ENCODE data around the gene SUMO3. TPM values are rescaled to one million over a fixed set of nuclear protein-coding genes. Genes with fewer than 3 reads are reported as not detected.

SUMO3 gene
- total RNA-seq, 1 experiment from 2014 or later, result 81.7 TPM

DNA sequence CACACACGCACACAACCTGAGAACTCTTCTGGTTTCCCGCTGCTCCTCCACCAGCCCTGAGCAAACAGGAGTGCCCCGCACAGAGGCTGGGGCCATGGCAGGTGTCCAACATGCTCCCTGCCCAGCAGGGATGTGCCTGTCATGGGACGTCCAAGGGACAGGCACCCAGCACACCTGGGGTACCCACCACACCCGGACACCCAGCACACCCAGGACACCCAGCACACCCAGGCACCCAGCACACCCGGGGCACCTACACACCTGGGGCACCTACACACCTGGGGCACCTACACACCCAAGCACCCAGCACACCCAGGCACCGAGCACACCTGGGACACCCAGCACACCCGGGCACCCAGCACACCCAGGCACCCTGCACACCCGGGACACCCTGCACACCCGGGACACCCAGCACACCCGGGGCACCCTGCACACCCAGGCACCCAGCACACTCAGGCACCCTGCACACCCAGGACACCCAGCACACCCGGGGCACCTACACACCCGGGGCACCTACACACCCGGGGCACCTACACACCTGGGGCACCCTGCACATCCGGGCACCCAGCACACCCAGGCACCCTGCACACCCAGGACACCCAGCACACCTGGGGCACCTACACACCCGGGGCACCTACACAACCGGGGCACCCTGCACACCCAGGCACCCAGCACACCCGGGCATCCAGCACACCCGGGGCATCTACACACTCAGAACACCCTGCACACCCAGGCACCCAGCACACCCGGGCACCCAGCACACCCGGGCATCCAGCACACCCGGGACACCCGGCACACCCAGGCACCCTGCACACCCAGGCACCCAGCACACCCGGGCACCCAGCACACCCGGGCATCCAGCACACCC is 54.2 kb downstream of the SUMO3 start:
- H3K4me1 Mint-ChIP-seq, result peaks cover 52% of the 10 kb centered on the region
- TF ChIP-seq, protein P1, sequence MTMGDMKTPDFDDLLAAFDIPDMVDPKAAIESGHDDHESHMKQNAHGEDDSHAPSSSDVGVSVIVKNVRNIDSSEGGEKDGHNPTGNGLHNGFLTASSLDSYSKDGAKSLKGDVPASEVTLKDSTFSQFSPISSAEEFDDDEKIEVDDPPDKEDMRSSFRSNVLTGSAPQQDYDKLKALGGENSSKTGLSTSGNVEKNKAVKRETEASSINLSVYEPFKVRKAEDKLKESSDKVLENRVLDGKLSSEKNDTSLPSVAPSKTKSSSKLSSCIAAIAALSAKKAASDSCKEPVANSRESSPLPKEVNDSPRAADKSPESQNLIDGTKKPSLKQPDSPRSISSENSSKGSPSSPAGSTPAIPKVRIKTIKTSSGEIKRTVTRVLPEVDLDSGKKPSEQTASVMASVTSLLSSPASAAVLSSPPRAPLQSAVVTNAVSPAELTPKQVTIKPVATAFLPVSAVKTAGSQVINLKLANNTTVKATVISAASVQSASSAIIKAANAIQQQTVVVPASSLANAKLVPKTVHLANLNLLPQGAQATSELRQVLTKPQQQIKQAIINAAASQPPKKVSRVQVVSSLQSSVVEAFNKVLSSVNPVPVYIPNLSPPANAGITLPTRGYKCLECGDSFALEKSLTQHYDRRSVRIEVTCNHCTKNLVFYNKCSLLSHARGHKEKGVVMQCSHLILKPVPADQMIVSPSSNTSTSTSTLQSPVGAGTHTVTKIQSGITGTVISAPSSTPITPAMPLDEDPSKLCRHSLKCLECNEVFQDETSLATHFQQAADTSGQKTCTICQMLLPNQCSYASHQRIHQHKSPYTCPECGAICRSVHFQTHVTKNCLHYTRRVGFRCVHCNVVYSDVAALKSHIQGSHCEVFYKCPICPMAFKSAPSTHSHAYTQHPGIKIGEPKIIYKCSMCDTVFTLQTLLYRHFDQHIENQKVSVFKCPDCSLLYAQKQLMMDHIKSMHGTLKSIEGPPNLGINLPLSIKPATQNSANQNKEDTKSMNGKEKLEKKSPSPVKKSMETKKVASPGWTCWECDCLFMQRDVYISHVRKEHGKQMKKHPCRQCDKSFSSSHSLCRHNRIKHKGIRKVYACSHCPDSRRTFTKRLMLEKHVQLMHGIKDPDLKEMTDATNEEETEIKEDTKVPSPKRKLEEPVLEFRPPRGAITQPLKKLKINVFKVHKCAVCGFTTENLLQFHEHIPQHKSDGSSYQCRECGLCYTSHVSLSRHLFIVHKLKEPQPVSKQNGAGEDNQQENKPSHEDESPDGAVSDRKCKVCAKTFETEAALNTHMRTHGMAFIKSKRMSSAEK (CRISPR knock-in tag; IDR thresholded peaks at IDR 0.05; ENCODE audit: borderline replicate concordance), result no peak
- no peak for TF ChIP-seq ZNF396 (CRISPR knock-in tag; IDR thresholded peaks at IDR 0.05; ENCODE audit: borderline replicate concordance)
- TF ChIP-seq, protein P2, sequence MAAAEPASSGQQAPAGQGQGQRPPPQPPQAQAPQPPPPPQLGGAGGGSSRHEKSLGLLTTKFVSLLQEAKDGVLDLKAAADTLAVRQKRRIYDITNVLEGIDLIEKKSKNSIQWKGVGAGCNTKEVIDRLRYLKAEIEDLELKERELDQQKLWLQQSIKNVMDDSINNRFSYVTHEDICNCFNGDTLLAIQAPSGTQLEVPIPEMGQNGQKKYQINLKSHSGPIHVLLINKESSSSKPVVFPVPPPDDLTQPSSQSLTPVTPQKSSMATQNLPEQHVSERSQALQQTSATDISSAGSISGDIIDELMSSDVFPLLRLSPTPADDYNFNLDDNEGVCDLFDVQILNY (CRISPR knock-in tag; IDR thresholded peaks at IDR 0.05), result no peak
- TF ChIP-seq OVOL2 (CRISPR knock-in tag; IDR thresholded peaks at IDR 0.05; ENCODE audit: borderline replicate concordance), result no peak
- TF ChIP-seq, protein P3, sequence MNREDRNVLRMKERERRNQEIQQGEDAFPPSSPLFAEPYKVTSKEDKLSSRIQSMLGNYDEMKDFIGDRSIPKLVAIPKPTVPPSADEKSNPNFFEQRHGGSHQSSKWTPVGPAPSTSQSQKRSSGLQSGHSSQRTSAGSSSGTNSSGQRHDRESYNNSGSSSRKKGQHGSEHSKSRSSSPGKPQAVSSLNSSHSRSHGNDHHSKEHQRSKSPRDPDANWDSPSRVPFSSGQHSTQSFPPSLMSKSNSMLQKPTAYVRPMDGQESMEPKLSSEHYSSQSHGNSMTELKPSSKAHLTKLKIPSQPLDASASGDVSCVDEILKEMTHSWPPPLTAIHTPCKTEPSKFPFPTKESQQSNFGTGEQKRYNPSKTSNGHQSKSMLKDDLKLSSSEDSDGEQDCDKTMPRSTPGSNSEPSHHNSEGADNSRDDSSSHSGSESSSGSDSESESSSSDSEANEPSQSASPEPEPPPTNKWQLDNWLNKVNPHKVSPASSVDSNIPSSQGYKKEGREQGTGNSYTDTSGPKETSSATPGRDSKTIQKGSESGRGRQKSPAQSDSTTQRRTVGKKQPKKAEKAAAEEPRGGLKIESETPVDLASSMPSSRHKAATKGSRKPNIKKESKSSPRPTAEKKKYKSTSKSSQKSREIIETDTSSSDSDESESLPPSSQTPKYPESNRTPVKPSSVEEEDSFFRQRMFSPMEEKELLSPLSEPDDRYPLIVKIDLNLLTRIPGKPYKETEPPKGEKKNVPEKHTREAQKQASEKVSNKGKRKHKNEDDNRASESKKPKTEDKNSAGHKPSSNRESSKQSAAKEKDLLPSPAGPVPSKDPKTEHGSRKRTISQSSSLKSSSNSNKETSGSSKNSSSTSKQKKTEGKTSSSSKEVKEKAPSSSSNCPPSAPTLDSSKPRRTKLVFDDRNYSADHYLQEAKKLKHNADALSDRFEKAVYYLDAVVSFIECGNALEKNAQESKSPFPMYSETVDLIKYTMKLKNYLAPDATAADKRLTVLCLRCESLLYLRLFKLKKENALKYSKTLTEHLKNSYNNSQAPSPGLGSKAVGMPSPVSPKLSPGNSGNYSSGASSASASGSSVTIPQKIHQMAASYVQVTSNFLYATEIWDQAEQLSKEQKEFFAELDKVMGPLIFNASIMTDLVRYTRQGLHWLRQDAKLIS (CRISPR knock-in tag; IDR thresholded peaks at IDR 0.05; ENCODE audit: borderline replicate concordance), result no peak
- no peak for TF ChIP-seq EMX1 (CRISPR knock-in tag; IDR thresholded peaks at IDR 0.05)
- TF ChIP-seq NR2C2 (CRISPR knock-in tag; IDR thresholded peaks at IDR 0.05), result no peak
- TF ChIP-seq PRRX2 (CRISPR knock-in tag; IDR thresholded peaks at IDR 0.05), result no peak
- no peak for TF ChIP-seq MXD4 (CRISPR knock-in tag; IDR thresholded peaks at IDR 0.05; ENCODE audit: borderline replicate concordance)
- TF ChIP-seq, protein P4, sequence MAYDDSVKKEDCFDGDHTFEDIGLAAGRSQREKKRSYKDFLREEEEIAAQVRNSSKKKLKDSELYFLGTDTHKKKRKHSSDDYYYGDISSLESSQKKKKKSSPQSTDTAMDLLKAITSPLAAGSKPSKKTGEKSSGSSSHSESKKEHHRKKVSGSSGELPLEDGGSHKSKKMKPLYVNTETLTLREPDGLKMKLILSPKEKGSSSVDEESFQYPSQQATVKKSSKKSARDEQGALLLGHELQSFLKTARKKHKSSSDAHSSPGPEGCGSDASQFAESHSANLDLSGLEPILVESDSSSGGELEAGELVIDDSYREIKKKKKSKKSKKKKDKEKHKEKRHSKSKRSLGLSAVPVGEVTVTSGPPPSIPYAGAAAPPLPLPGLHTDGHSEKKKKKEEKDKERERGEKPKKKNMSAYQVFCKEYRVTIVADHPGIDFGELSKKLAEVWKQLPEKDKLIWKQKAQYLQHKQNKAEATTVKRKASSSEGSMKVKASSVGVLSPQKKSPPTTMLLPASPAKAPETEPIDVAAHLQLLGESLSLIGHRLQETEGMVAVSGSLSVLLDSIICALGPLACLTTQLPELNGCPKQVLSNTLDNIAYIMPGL (CRISPR knock-in tag; IDR thresholded peaks at IDR 0.05), result no peak
- TF ChIP-seq, protein P5, sequence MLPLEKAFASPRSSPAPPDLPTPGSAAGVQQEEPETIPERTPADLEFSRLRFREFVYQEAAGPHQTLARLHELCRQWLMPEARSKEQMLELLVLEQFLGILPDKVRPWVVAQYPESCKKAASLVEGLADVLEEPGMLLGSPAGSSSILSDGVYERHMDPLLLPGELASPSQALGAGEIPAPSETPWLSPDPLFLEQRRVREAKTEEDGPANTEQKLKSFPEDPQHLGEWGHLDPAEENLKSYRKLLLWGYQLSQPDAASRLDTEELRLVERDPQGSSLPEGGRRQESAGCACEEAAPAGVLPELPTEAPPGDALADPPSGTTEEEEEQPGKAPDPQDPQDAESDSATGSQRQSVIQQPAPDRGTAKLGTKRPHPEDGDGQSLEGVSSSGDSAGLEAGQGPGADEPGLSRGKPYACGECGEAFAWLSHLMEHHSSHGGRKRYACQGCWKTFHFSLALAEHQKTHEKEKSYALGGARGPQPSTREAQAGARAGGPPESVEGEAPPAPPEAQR (CRISPR knock-in tag; IDR thresholded peaks at IDR 0.05), result no peak
- TF ChIP-seq FOXJ3 (CRISPR knock-in tag; IDR thresholded peaks at IDR 0.05; ENCODE audit: borderline replicate concordance), result no peak
- no peak for TF ChIP-seq RELA (CRISPR knock-in tag; IDR thresholded peaks at IDR 0.05; ENCODE audit: borderline replicate concordance)
- TF ChIP-seq SMAD3 (CRISPR knock-in tag; IDR thresholded peaks at IDR 0.05; ENCODE audit: borderline replicate concordance), result no peak
- TF ChIP-seq, protein P6, sequence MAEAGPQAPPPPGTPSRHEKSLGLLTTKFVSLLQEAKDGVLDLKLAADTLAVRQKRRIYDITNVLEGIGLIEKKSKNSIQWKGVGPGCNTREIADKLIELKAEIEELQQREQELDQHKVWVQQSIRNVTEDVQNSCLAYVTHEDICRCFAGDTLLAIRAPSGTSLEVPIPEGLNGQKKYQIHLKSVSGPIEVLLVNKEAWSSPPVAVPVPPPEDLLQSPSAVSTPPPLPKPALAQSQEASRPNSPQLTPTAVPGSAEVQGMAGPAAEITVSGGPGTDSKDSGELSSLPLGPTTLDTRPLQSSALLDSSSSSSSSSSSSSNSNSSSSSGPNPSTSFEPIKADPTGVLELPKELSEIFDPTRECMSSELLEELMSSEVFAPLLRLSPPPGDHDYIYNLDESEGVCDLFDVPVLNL (CRISPR knock-in tag; IDR thresholded peaks at IDR 0.05; ENCODE audit: borderline replicate concordance, low read depth), result no peak
- no peak for TF ChIP-seq RORB (CRISPR knock-in tag; IDR thresholded peaks at IDR 0.05)
- peaks cover 4% of the 10 kb centered on the region; the same call in 1 of the 2 replicates for H3K27me3 Mint-ChIP-seq (ENCODE audit: low read depth)
- DNase-seq (ENCODE audit: low spot score) (no peak), ATAC-seq (no peak)
- H3K36me3 Mint-ChIP-seq, result no peaks in the 10 kb centered on the region
- ChIA-PET CTCF (no interaction called here), POLR2A (no interaction called here)
- no peak overlapping the region for H3K27ac Mint-ChIP-seq
- H3K4me3 Mint-ChIP-seq, result no peak overlapping the region
- H3K9me3 Mint-ChIP-seq, result no peaks in the 10 kb centered on the region
